ENCODE data around the gene MAOB.

The MAOB gene

DNA sequence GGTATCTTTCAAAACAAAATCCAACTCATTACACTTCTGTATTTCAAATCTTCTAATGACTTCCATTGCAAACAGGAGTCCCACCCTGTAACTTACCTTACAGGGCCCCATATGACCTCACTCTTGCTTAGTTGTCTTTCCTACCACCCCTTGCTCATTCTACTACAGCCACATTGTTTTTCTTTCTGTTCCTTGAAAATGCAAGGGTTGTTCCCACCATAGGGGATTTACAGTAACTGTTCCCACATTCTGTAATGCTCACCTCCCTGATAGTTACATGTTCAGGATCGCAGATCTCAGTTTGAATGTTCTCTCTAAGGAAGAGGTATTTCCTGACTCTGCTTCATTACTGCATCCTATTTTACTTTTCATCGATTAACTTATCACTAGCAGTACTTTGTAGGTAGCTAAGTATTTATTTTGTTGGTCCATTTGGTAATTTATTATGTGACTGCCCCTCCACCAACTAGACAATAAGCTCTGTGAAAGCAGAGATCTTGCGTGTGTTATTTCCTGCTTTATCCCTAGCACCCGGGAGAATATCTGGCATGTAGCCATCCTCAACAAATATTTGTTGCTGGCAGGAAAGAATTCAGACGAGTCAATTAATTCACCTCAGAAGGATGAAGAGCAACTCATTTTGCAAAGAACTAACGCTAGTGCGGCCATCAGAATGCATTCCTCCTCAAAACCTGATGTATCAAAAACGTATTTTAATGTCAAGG lies 21.4 kb downstream of the MAOB start:
- no peak for DNase-seq (ENCODE audit: low read depth)

GRCh38 chrX:43853225-43853828 lies 28.9 kb downstream of the MAOB start:
- DNase-seq (ENCODE audit: low read depth): no peak

DNA sequence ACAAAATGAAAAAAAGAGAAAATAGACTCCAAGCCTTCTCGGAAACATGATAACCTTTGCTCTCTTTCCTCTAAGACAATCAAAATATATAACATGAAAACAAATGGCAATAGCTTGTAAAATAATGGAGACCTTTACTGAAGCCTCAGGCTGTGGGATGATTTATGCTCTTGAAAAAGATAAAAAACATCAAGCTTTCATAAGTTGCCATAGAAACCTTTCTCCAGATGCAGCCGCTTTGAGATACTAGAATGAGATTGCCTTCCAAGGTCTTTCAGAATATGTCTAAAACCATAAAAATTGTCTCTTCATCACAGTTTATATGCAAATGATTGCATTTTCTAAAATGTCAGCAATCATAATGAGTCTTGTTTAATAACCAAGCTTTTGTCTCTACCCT lies 31.6 kb downstream of the MAOB start:
- DNase-seq (ENCODE audit: low read depth): no peak

DNA sequence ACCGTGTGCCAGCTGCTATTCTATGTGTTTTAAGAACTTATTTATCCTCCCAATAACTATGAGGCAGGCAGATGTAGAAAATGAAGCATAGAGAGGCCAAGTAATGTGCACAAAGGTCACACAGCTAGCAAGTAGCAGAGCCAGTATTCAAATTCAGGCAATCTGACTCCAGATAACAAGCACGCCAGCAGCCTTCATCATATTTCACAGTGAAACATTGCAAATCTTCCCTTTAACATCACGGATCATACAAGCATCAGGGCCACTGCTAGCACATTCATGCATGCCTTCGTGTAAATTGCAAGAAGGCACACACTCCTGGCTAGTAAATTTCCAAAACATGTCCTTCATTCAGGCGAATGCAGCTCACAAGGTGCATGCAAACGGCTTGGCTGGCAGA lies 33.1 kb downstream of the MAOB start:
- DNase-seq (ENCODE audit: low read depth): no peak

DNA sequence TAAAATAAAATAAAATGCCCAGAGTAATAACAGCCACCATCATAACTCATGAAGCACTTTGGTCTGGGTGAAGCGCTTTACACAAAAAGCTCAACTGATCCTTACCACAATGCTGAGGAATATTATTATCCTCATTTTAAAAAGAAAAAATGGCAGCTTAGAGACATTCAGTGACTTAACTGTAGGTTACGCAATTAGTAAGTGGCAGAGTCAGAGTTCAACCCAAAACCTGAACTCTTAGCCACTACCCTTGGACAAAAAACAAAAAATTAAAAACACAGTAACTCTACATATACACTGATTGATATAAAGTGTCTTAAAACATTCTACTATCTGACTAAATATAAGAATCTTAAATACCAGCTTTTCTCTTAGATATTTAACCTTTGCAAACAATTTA lies 34.9 kb downstream of the MAOB start:
- DNase-seq (ENCODE audit: low read depth): no peak

- no peak for DNase-seq (ENCODE audit: low read depth)
Observed at GRCh38 chrX:43846558-43846957, 35.7 kb downstream of the MAOB start.

GRCh38 chrX:43845776-43846175 lies 36.5 kb downstream of the MAOB start:
- no peak for DNase-seq (ENCODE audit: low read depth)

DNA sequence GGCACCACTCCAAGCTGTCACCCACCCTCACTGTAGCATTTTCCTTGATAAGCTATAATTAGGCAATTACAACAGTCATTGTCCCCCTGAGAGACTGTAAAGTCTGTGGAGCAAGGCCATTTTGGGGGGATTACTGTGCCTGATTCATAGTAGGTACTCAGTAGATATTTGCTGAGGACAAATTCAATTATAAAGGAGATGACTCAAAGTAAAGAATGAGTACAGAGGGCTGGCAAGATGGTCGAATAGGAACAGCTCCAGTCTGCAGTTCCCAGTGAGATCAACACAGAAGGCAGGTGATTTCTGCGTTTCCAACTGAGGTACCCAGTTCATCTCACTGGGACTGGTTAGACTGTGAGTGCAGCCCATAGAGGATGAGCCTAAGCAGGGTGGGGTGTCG lies 42.0 kb downstream of the MAOB start:
- no peak for DNase-seq (ENCODE audit: low read depth)

DNA sequence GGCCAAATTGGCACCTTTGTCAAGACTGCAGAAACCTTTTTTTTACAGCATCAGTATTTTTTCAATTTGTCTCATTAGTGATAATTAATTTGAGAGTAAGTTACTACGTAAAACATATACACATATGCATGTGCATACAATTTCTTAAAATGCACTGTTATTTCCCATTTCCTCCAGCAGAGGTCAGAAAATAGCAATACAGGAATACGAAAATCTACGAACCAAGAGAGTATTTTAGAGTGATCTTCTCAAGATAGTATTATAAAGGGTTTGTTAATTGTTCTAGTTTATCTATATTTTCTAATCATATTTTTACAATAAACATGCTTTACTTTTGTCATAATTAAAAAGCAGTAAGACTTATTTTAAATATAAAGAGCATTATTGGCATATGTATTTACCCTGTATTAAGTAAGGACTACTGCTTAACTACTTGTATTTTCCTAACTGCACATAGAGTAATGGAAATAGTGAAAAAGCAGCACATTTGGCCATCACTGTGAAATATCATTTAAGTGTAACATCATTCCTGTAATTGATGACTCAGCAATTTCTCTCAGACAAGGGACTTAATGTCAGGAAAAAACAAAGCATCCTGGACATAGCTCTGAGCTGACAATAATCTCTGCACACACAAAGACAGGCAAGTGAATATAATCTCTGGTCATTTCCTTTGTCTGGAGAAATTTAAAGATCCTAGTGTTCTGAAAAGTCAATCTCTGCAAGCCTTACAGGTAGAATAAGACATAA lies 45.6 kb downstream of the MAOB start:
- no peak for DNase-seq (ENCODE audit: low read depth)

DNA sequence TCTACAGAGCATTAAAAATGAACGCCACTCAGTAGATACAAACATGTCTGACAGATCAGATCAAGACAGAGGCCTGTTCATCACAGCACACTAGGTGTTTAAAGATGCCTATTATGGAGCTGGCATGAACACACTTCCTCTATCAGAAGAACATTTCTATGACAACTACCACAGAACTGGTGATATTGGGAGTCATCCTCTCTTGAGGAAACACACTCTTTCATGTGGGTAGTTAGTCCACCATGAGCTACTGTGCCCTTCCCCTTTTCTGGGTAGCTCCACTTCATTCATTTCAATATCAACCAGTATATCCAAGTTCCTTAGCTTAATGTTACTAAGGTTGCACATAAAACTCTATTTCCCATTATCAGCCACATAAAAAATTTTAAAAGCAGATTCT lies 46.7 kb downstream of the MAOB start:
- no peak for DNase-seq (ENCODE audit: low read depth)

DNA sequence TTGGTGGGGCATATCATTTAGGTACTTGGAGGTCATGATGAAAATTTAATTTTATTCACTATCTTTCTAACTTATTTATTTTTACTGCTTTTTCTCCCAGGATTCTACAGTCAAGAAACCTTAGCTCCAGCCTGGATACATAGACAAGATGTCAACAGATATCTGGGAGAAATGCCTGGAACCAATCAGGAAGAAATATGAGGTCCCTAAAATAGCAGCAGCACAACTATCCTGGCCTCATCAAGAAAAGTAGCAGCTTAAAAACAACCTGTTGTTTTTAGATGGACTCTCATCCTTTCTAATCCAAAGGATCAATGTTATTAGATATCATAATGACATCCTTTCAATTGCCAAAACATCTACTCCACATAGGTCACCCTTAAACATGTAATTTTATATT lies 54.5 kb downstream of the MAOB start:
- DNase-seq (ENCODE audit: low read depth): no peak

DNA sequence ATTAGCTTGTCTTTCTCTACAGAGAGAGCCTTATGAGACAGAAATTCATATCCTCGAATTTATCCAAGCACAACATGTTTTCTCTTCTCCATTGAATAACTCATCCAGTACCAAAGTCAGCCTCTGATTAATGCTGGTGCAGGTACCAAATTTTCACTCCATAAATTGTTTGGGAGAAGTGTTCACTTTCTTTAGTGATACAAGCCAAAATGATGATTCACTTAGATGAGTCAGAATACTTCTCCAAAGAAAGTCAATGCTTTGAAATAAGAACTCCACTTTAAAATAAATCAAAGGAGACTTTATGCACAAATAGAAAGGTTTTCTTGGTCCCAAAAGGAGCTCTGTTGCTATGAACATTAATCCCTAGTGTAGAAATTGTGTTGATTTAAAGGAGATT lies 60.2 kb downstream of the MAOB start:
- DNase-seq (ENCODE audit: low read depth): no peak

DNA sequence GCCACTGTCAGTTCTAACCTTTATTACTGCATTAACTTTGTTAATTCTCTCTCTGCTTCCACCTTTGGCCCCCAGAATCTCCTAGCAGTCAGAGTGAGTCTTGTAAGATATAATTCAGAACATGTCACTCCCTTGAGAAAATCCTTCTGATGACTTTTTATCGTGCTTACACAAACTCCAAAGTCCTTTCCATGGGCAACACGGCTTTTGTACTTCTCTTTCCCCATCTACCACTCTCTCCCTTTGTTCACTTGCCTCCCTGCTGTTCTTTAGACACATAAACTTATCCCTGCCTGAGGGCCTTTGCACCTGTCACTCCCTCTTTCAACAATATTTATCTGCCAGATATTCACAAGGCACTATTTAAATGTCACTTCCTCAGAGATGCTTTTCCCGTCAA lies 64.8 kb downstream of the MAOB start:
- no peak for DNase-seq (ENCODE audit: low read depth)

GRCh38 chrX:43815209-43815608 lies 67.0 kb downstream of the MAOB start:
- no peak for DNase-seq (ENCODE audit: low read depth)

GRCh38 chrX:43813898-43814297 lies 68.4 kb downstream of the MAOB start:
- DNase-seq (ENCODE audit: low read depth): no peak

GRCh38 chrX:43813319-43813718 lies 68.9 kb downstream of the MAOB start:
- DNase-seq (ENCODE audit: low read depth): no peak

DNA sequence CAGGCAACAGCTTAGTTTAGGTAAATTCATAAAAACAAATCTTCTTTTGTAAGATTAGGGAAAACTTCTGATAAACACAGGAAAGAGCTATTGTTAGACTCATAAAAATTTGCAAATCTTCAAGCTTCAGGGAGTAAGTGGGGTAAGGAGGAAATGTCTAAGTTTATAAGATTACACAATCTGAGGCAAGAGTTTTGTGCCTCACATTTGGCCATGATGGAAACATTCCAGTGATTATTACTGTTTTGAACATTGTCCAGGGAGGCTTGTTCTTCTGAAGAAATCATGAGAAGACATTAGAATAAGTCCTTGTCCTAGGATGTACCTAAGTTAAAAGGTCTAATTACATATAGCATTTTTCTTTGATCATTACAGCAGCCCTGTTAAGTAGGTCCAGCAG lies 72.8 kb downstream of the MAOB start:
- DNase-seq (ENCODE audit: low read depth): no peak

DNA sequence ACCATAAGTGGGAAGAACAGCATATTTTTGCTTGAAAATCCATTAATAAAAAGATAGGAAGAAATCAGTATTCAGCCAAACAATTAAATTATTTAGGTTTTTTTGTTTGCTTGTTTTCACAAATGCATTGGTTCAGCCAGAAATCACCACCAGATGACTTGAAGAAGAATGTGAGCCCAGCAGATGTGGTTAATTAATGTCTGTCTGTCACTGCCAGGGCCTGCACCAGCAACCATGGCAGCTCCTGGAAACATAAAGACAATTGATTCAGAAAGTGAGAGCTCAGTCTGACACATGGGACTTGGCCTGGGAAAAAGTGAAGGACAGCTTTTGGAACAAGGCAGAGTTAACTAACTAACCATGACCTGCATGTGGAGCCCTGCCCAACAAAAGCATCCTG lies 74.0 kb downstream of the MAOB start:
- DNase-seq (ENCODE audit: low read depth): no peak

GRCh38 chrX:43805579-43805978 lies 76.7 kb downstream of the MAOB start:
- no peak for DNase-seq (ENCODE audit: low read depth)

GRCh38 chrX:43804021-43804420 lies 78.2 kb downstream of the MAOB start:
- no peak for DNase-seq (ENCODE audit: low read depth)

DNA sequence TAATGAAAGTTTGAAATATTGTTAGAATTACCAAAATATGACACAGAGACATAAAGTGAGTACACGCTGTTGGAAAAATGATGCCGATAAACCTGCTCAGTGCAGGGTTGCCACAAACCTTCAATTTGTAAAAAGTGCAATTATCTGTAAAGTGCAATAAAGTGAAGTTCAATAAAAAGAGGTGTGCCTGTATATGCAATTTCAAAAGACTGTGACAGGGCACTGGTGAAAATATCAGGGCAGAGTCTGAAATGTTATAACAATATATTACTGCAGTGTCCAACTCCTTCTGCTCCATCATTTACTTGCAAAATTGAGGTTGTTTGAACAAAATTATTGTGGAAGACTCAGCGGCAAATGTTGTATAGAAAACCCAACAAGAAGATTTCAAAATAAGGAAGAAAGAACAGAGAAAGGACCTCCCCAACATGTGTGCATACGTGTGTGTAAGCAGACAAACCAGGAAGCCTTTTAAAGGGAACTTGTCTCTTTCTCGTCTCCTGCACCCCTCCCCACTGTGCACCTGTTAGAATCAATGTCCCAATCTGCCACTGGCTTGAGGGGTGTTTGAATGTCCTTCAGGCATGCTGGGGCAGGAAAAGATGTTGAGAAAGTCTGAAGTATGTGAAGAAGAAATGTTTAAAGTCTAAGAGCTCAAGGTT lies 96.2 kb downstream of the MAOB start:
- no peak for DNase-seq (ENCODE audit: low read depth)

GRCh38 chrX:43758044-43758443 lies 124.2 kb downstream of the MAOB start:
- DNase-seq (ENCODE audit: low read depth): no peak

DNA sequence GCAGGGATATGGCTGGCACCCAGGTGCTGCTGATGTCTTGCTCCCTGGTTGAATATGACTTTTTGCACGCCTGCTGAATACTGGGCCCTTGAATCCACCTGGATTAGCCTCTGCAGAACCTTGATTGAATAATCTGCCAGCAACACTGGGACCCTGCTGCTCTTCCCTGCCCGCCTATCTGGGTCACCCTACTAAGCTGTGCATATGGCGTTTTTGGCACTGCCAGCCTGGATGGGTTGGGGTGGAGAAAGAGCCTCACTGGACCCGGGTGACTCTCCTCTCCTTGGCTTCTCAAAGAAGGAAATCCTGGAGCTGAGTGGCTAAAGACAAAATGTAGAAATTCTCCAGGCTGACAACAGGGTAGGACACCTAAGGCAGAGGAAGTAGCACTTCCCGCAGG lies 126.2 kb downstream of the MAOB start:
- no peak for DNase-seq (ENCODE audit: low read depth)
